HG03439 (cell line): ENCODE results near the gene MTSS2.
"Not testable (repeated sequence)": the region's sequence is repeated elsewhere in the genome, so short reads cannot be mapped to it uniquely, and the experiment has no call there.

ENCODE experiments used
- ATAC-seq: cut with Tn5 transposase; IDR thresholded peaks from one replicate; pipeline ENCODE4 v1.9.1; 2021; ENCODE audit warnings: mild to moderate bottlenecking, moderate library complexity; ENCODE audit not compliant: unreplicated experiment

MTSS2 gene

DNA sequence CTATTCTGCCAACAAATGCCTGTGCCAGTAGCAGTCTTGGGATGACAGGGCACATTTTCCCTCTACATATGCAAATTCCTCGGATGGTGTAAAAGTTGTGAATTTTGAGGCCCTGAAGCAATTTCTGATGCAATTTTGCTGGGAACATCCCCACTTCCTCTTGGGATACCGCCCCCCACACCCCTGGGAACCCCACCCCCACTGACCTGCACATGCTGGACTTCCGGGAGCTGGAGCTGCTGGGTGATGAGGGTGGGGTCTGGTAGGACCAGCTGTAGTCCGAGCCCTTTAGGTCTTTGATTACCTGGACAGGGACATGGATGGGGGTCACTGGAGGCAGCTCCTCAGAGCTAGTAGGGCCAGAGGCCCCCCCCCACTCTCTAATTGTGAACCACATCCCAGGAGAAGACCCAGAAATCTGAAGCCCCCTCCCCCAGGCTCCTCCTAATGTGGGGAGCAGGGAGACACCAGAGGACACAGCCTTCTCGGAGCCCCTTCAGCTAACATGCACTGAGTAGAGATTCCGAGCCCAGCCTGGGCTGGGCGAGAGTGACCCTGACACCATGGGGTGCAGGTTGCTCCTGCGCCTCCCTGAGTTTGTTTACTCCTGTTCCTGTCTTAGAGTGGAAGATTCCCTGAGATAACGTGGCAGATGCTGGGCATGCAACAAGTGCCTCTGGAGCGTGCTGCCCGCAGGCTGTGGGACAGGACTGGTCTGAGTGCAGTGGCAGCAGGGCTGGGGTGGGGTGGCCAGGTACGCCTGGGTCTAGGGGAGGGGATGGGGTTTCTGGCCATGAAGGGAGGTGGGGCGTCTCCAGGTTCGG is 9.0 kb downstream of the MTSS2 start:
- no peak for ATAC-seq

GRCh38 chr16:70675851-70676513 is 9.9 kb downstream of the MTSS2 start:
- ATAC-seq: no peak

DNA sequence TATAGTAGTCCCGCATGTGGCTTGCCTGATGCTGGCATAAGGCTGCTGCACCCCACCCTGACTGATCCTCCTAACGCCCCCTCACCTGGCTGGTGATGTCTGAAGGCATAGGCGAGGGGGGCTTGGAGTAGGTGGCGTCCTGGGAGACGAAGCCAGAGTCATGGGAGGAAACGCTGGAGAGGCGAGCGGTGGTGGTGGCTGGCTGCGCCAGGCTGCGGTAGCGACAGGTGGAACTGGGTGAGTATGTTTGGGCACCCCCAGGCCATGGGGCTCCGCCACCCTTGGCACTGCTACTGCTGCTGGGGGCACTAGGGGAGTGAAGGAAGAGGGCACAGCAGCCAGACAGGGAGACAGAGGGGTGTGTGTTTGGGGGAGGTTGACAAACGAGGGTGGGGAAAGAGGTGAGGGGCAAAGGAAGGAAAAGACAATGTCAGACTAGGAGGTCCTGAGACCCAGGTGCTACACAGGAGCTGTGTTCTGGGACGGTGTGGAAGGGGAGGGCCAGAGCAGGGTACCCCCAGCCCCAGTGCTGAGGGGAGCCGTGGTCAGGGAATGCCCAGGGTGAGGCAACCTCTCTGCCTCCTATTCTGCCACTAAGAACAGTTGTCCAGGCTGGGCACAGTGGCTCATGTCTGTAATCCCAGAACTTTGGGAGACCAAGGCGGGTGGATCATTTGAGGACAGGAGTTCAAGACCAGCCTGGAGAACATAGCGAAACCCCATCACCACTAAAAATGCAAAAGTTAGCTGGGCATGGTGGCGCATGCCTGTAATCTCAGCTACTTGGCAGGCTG is 11.4 kb downstream of the MTSS2 start:
- ATAC-seq: no peak

- not testable (repeated sequence) for ATAC-seq
These were observed 14.9 kb downstream of the MTSS2 start for GRCh38 chr16:70670938-70671337.

GRCh38 chr16:70670175-70670574 is 15.7 kb downstream of the MTSS2 start:
- no peak for ATAC-seq

DNA sequence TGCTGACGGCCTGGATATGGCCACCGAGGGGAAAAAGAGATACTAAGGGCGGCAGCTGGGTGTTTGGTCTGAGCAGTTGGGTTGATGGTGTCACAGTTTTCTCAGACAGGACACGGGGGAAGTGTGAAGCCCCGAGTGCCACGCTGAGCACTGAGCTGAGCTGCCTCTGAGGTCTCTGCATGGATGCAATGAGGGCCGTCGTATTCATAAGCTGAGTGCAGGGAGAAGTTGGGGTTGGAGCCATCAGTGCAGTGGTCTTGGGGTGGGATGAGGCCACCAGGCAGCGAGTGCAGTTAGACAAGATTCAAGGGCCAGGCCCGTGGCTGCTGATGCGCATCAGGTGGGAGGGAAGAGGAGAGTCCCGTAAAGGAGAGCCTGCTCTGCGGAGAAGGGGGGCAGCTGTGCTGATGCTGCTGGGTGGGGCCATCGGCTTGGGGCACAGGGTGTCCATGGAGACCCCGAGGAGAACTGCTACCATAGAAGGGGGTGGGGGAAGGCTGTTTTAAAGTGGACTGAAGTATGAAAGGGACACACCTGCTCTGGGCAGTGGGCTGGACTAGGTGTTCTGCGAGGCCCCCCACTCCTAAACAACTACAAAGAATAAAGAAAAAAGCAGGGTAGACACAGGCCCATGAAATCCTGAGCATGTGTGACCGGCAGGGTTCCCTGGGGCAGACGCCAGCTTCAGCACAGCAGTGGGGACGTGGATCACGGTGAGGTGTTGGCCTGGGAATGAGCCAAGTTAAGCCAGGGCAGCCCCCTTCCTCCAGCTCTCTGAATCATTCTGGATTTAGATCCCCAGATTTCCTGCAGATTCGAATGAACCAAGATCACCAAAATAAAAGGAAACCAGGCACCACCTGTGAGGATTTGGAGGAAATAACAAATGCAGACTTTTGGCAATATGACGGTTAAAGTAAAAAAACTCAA is 19.8 kb downstream of the MTSS2 start:
- ATAC-seq: no peak

DNA sequence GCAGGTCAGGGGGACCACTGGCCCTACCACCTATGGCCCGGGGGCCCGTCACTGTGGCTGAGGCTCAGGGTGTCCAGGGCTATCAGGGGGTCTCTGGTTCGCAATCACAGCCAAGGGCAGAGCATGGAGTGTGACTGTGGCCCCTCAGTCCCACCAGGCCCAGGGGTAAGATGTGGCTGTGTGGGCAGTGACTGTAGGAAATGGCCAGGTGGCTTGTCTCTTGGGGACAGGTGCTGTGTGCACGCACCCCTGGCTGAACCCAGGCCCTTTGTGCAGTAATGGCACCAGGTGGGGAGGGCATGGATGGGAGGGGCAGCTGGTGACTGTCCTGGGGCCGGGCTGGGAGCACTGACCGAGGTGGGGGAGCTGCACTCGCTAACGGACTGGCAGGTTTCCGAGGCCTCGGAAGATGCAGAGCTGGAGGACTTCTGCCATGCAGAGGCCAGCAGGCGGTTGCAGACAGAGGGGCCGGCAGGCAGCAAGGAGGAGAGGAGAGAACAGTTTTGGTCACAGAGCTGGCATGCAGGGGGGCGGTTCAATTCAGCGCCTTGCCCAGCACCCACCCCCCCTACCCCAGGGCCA is 20.6 kb downstream of the MTSS2 start:
- no peak for ATAC-seq

- no peak for ATAC-seq
These were observed 21.3 kb downstream of the MTSS2 start for GRCh38 chr16:70664325-70665112.

DNA sequence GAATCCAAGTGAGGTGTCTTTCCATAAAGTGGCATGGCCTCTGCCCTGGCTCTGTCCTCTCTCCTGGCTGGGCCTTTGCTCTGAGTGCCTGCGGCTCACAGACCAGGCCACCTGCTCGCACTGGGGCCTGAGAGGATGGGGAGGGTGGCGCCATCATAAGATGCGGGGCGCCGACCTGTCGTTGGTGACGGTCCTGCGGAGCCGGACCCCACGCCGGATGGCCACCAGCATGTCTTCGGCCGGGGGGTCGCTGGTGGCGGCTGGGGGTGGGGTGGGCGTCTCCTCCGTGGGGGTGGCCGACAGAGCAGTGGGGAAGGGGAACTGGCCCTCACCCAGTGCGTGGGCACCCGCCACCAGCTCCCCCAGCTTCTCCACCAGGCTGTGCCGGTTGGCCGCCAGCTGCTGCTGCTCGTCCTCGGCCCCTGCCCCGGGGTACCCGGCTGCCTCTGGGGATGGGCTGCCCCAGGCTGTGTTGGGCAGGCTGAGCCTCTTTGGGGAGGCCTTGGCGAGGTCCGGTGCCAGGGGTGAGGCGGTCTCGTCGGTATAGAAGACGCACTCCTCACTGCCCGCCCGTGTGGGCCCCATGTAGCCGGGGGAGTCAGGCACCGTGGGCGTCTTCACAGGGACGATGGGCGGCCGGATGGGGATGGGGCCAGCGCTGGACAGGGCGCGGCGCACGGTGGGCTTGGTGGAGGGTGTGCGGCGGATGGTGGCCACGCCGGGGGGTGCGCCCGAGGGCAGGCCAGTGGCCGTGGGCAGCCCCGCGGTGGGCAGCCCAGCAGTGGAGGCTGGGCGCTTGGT is 22.1 kb downstream of the MTSS2 start:
- no peak for ATAC-seq

GRCh38 chr16:70662991-70663523 is 22.8 kb downstream of the MTSS2 start:
- no peak for ATAC-seq

DNA sequence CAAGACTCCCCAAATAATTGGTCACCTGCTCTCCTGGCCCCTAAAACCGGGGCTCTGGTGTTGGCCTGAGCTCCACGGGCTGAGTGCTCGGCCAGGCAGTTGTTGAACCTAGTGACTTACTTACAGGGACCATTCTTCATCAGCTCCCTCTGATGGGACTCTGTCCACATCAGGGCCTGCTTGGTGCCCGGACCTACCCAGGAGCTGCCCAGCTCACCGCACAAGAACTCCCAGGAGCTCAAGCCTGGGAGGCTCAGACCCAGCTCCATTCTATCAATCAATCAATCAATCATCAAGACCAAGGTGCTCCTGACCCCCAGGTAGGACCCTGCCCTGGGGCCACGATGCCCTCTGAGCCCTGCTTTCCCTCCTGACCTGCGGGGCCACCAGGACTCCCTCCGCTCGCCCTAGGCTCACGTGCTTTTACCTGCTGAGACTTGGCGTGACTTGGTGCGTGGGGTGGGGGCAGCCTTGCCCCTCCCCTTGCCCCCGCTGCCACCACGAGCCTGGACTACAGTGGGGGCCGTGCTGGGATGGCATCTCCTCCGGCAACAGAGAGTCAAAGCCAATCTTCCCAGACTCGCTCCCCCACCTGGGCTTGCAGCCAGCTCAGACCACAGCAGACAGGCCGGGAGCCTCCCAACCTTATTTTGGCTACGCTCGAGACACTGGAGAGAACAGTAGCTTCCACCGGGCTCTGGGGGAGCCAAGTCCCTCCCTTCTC is 23.8 kb downstream of the MTSS2 start:
- ATAC-seq: no peak

DNA sequence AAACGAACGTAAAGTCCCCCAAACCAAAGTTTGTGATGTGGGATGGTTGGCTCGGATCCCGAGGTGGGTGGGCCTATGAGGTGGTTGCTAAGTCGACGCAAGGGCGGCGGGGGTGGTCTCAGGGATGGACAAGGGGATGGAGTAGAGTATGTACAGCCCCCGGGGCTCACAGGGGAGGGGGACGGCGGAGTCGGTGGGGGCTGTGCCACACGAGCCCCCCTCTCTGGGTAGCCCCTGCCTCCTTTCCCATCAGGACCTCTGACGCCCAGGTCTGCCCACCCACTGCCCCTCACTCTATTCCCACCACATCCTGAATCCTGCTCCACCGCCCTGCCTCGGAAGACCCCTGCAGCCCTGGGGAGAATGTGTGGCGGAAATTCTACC is 24.3 kb downstream of the MTSS2 start:
- ATAC-seq: no peak

GRCh38 chr16:70660672-70661350 is 25.0 kb downstream of the MTSS2 start:
- ATAC-seq: no peak

GRCh38 chr16:70659953-70660671 is 25.7 kb downstream of the MTSS2 start:
- ATAC-seq: no peak

GRCh38 chr16:70659546-70659945 is 26.3 kb downstream of the MTSS2 start:
- ATAC-seq: no peak

DNA sequence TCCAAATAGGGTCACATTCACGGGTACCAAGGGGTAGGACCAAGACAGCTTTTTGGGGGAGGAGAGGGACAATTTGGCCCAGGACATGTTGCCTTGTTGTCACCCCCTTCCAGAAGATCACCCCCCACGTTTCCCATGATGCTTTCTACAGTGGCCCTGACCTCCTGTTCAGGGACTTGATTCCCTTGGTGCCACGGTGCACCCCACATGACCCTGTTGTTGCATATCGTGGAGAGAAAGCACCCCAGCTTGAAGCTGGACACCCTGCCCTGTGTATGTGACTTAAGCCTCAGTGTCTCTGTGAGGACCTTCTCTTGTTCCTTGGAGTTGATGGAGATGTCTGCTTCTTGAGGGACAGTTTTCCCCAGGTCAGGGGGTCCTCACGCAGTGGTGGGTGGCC is 26.9 kb downstream of the MTSS2 start:
- ATAC-seq: no peak

GRCh38 chr16:70657956-70658355 is 27.9 kb downstream of the MTSS2 start:
- no peak for ATAC-seq
